LNCAP (cell line): ENCODE data around the gene PKNOX2.

Experiments
- TF ChIP-seq, protein P1 (sequence below): fragments of 450-650 bp; IDR thresholded peaks from 2 replicates; pipeline ENCODE4 v1.5.1; 2017; ENCODE audit warnings: mild to moderate bottlenecking

PKNOX2 gene

GRCh38 chr11:125132071-125132470 is 32.5 kb upstream of the PKNOX2 start:
- TF ChIP-seq, protein P1, sequence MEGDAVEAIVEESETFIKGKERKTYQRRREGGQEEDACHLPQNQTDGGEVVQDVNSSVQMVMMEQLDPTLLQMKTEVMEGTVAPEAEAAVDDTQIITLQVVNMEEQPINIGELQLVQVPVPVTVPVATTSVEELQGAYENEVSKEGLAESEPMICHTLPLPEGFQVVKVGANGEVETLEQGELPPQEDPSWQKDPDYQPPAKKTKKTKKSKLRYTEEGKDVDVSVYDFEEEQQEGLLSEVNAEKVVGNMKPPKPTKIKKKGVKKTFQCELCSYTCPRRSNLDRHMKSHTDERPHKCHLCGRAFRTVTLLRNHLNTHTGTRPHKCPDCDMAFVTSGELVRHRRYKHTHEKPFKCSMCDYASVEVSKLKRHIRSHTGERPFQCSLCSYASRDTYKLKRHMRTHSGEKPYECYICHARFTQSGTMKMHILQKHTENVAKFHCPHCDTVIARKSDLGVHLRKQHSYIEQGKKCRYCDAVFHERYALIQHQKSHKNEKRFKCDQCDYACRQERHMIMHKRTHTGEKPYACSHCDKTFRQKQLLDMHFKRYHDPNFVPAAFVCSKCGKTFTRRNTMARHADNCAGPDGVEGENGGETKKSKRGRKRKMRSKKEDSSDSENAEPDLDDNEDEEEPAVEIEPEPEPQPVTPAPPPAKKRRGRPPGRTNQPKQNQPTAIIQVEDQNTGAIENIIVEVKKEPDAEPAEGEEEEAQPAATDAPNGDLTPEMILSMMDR, result no peak

GRCh38 chr11:125132596-125132995 is 32.0 kb upstream of the PKNOX2 start:
- TF ChIP-seq, protein P1, result no peak

GRCh38 chr11:125136001-125136400 is 28.6 kb upstream of the PKNOX2 start:
- TF ChIP-seq, protein P1, result no peak

- TF ChIP-seq, protein P1, result no peak
Observed at GRCh38 chr11:125138966-125139365, 25.6 kb upstream of the PKNOX2 start.

DNA sequence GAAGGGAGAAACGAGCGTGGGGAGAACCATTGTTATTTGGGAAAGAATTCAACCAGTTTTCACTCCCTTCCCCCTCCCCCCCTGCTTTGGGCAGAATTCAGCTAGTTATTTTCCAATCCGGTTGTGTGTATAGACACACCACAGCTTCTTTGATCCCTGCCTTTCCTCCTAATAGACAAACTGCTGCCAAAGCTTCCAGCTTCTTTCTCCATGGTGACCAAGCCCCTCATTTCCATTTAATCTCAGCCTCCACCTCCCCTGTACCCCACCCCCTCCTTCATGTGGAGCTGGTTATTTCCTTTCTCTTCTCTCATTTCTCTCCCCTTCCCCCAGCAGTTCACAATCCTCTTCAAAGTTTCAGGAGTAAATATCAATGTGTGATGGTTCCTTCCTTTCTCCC is 24.8 kb upstream of the PKNOX2 start:
- TF ChIP-seq, protein P1, result no peak

DNA sequence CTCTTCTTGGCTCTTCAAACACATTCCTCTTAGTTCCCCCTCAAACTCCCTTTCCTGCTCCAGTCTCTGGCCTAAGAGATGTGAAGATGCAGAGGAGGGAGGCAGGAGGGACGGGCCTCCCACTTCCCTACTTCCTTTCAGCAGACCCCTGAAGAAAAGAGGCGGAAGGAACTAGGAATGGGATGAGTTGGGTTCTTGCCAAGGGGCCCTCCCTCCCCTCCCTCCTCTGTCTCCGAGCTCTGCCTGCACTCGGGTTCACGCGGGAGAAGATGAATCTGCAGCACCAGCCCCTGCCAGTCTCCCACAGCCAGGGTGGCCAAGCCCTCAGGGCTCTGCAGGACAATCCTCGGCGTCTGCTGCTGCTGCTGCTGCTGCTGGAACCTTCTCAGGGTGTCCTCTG is 24.3 kb upstream of the PKNOX2 start:
- TF ChIP-seq, protein P1, result no peak

GRCh38 chr11:125141178-125141577 is 23.4 kb upstream of the PKNOX2 start:
- TF ChIP-seq, protein P1, result no peak
